SK-N-SH (cell line): ENCODE data around the gene LRSAM1.

Experiments
- CTCF ChIP-seq: fragments of 200-600 bp; sonication (generic); IDR thresholded peaks from 2 replicates; pipeline ENCODE4 v1.6.1; 2017; ENCODE audit warnings: antibody characterized with exemption, mild to moderate bottlenecking, moderate library complexity
- EZH2phosphoT487 ChIP-seq: fragments of 200-600 bp; sonication (generic); IDR thresholded peaks from 2 replicates; pipeline ENCODE4 v1.6.1; 2017; ENCODE audit warnings: low read depth, mixed run types, mild to moderate bottlenecking, antibody characterized with exemption, moderate library complexity, borderline replicate concordance
- MAX ChIP-seq: IDR thresholded peaks from 2 replicates; pipeline ENCODE4 v1.4.0; 2012; ENCODE audit warnings: low read depth
- MEF2A ChIP-seq: IDR thresholded peaks from 2 replicates; pipeline ENCODE4 v1.4.0; 2012; ENCODE audit warnings: low read depth, borderline replicate concordance
- NRF1 ChIP-seq: IDR thresholded peaks from 2 replicates; pipeline ENCODE4 v1.6.1; 2012; ENCODE audit warnings: low read depth, mild to moderate bottlenecking, low read length
- SIN3A ChIP-seq: IDR thresholded peaks from 2 replicates; pipeline ENCODE4 v1.6.1; 2012; ENCODE audit warnings: low read depth, mild to moderate bottlenecking, low read length, moderate library complexity, borderline replicate concordance
- TEAD4 ChIP-seq: IDR thresholded peaks from 2 replicates; pipeline ENCODE4 v1.4.0; 2012; ENCODE audit warnings: mild to moderate bottlenecking, borderline replicate concordance; ENCODE audit not compliant: insufficient read depth

GRCh38 chr9:127501821-127502343 lies 50.6 kb downstream of the LRSAM1 start:
- TF ChIP-seq NRF1 (no peak), MAX (no peak), TEAD4 (no peak), MEF2A (no peak), EZH2phosphoT487 (no peak), SIN3A (no peak), CTCF (no peak)
